Mesothelial cell of epicardium (in vitro differentiated cells): ENCODE measurements around the gene AMBRA1. TPM values are rescaled to one million over a fixed set of nuclear protein-coding genes. Genes with fewer than 3 reads are reported as not detected.
A peak's percentile ranks its signal among the peaks of the same experiment; 100 is the strongest.

ENCODE experiments used
- DNase-seq, 2 experiments: peaks; one replicate each; pipeline ENCODE4 v3.0.0; 2021; ENCODE audit warnings: low spot score in 2 of 2; ENCODE audit not compliant: unreplicated experiment in 2 of 2
- H3K27ac Mint-ChIP-seq: 2 replicates; pipeline ENCODE4 v1.8.0; 2021; ENCODE audit warnings: mixed read lengths
- H3K27me3 Mint-ChIP-seq: 2 replicates; pipeline ENCODE4 v1.8.0; 2021; ENCODE audit warnings: low read depth, mixed read lengths
- H3K36me3 Mint-ChIP-seq: 2 replicates; pipeline ENCODE4 v1.8.0; 2021; ENCODE audit warnings: mixed read lengths
- H3K4me1 Mint-ChIP-seq: 2 replicates; pipeline ENCODE4 v1.8.0; 2021; ENCODE audit warnings: mixed read lengths
- H3K4me3 Mint-ChIP-seq: 2 replicates; pipeline ENCODE4 v1.8.0; 2021; ENCODE audit warnings: mild to moderate bottlenecking, moderate library complexity, mixed read lengths
- H3K9me3 Mint-ChIP-seq: 2 replicates; pipeline ENCODE4 v1.8.0; 2021; ENCODE audit warnings: mixed read lengths
- total RNA-seq: library from RNA; stranded (reverse); gene quantifications from 3 replicates; pipeline ENCODE4 v1.2.1, GENCODE V29; 2021
- TF ChIP-seq, protein P1 (sequence below): fragments of 200-600 bp; sonication (generic); IDR thresholded peaks from one replicate; pipeline ENCODE4 v1.5.0; 2021; ENCODE audit warnings: antibody characterized with exemption; ENCODE audit not compliant: unreplicated experiment

Gene AMBRA1
- total RNA-seq, 1 donor from 2014 or later = 48.4 TPM

DNA sequence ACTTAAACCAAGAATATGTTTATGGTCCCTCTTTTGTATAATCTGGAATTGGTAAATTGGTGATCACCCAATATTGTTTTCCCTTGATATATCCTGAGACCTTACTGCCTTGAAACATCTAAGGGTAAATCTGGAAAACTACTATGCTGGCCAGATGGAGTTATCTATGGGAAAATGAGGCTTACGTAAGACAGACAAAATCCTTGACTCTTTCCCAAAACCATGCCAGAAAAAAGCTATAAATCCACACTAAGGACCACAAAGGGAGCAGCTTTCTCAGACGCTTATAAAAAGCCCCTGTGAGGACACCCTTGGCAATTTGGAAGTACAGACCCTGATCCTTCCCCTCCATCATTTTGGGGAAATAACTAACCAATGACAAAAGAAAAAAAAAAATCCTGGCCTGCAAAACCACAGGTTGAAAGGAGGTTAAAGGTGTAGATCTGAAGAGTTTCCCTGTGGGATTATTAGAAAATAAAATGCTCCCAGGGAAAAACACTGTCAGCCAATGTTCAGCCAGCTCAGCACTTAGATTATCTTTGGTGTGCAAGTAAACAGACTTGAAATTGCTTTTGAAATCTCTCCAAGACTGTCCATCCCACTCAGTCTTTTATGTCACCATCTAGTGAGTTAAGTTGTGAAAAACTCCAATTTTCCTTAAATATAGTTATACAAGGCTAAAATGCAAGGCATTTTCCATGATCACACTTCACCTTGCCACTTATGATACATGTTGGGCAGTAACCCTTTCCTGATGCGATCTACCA, 6.6 kb upstream of the AMBRA1 start:
- H3K27me3 Mint-ChIP-seq = no peaks in the 10 kb centered on the region
- H3K36me3 Mint-ChIP-seq = no peaks in the 10 kb centered on the region
- H3K9me3 Mint-ChIP-seq = no peaks in the 10 kb centered on the region
- peak overlapping the region; percentile 27 for H3K27ac Mint-ChIP-seq
- H3K4me3 Mint-ChIP-seq = no peak overlapping the region
- TF ChIP-seq, protein P1, sequence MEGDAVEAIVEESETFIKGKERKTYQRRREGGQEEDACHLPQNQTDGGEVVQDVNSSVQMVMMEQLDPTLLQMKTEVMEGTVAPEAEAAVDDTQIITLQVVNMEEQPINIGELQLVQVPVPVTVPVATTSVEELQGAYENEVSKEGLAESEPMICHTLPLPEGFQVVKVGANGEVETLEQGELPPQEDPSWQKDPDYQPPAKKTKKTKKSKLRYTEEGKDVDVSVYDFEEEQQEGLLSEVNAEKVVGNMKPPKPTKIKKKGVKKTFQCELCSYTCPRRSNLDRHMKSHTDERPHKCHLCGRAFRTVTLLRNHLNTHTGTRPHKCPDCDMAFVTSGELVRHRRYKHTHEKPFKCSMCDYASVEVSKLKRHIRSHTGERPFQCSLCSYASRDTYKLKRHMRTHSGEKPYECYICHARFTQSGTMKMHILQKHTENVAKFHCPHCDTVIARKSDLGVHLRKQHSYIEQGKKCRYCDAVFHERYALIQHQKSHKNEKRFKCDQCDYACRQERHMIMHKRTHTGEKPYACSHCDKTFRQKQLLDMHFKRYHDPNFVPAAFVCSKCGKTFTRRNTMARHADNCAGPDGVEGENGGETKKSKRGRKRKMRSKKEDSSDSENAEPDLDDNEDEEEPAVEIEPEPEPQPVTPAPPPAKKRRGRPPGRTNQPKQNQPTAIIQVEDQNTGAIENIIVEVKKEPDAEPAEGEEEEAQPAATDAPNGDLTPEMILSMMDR = no peak
- peaks cover 6% of the 10 kb centered on the region for H3K4me1 Mint-ChIP-seq
- no peak for DNase-seq

DNA sequence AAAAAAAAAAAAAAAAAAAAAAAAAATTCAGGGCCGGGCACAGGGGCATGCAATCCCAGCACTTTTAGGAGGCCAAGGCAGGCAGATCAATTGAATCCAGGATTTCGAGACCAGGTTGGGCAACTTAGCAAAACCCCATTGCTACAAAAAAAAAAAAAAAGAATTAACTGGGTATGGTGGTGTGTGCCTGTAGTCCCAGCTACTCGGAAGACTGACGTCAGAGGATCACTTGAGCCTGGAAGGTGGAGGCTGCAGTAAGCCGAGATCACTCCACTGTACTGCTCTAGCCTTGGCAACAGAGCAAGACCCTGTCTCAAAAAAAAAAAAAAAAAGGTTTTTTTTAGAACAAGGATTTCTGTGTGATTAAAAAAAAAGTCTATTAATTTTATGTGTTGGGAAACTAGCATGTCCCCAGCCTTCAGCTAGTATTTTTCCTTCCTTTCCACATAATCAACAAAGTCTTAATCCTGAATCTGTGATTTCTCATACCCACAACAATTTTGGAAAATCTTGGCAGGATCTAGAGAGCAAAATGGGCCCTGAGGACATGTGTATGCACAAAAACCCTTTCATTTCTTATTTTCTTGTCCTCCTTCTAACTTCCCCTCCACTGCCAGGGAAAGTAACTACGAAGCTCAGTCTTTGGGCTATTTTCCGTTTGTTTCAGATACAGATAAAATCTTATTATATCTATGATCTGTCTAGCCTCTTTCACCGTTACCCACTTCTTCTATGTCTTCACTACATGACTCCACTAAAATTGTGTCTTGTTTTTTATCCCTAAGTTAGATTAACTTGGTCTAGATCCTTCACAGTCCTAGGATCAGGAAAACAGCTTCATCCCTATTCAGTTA, 5.7 kb upstream of the AMBRA1 start:
- DNase-seq = no peak
- H3K36me3 Mint-ChIP-seq = no peaks in the 10 kb centered on the region

DNA sequence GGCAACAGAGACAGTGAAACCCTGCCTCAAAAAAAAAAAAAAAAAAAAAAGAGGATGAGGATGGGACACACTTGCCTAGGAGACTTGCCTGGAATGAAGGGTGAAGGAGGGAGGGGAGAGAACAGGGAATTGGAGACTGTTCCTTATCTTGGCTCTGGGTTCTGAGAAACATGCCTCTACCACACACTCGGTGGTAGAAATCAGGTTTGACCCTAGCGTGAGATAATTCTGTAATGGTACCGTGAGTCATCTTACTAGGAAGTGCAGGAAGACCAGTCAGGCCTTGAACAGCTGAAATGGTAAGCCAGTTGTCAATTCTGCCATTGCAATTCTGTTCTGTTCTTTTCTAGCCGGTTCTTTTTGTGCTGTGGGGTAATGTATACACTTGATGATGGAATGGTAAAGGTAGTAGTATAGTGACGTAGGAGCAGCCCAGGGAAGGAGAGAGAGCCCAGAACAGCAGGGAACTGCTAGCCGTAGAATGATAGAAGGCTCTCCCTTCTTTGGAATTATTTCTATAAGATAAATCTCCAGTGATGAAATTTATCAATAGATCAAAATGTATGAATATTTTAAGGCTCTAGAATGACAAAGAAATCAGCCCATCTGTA, 3.9 kb upstream of the AMBRA1 start:
- no peaks in the 10 kb centered on the region for H3K36me3 Mint-ChIP-seq
- H3K9me3 Mint-ChIP-seq = no peaks in the 10 kb centered on the region
- DNase-seq = no peak
- peaks cover 18% of the 10 kb centered on the region for H3K4me1 Mint-ChIP-seq
- TF ChIP-seq, protein P1 = no peak
- no peak overlapping the region for H3K4me3 Mint-ChIP-seq
- H3K27ac Mint-ChIP-seq = no peak overlapping the region
- H3K27me3 Mint-ChIP-seq = no peaks in the 10 kb centered on the region

More for the DNA sequence above, 5.7 kb upstream of the AMBRA1 start:
- H3K4me3 Mint-ChIP-seq = no peak overlapping the region
- peaks cover 6% of the 10 kb centered on the region for H3K4me1 Mint-ChIP-seq
- no peaks in the 10 kb centered on the region for H3K27me3 Mint-ChIP-seq
- H3K9me3 Mint-ChIP-seq = no peaks in the 10 kb centered on the region
- no peak overlapping the region for H3K27ac Mint-ChIP-seq
- TF ChIP-seq, protein P1 = no peak

DNA sequence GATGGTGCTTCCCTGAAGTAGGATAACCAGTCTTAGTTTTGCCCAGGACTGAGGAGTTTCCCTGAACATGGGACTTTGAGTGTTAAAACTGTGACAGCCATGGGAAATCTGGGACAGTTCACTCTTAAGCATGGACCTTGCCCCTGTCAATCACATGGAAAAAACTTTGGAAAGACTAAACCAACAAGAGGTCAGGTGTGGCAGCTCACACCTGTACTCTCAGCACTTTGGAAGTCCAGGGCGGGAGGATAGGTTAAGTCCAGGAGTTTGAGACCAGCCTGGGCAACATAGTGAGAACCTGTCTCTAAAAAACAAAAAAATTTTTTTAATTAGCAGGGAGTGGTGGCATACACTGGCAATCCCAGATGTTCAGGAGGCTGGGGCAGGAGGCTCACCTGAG, 3.3 kb upstream of the AMBRA1 start:
- peak in 1 of 2 experiments; percentile 10 for DNase-seq
- Mint-ChIP-seq H3K27me3 (no peaks in the 10 kb centered on the region), H3K27ac (no peak overlapping the region), H3K4me3 (no peak overlapping the region), H3K4me1 (peaks cover 24% of the 10 kb centered on the region), H3K36me3 (no peaks in the 10 kb centered on the region), H3K9me3 (no peaks in the 10 kb centered on the region)
- TF ChIP-seq, protein P1 = no peak

DNA sequence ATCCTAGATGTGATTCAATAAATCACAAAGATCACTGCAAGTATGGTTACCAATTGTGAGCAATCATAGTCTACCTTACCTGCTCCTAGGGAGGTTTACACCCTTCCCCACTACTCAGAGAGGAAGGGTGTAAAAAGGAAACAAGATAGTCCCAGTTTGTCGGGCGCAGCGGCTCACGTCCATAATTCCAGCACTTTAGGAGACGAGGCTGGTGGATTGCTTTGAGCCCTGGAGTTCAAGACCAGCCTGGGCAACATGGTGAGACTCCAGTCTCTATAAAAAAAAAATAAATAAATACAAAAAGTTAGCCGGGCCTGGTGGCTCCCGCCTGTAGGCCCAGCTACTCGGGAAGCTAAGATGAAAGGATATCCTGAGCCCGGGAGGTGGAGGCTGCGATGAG, 962 bp upstream of the AMBRA1 start:
- no peaks in the 10 kb centered on the region for H3K9me3 Mint-ChIP-seq
- no peaks in the 10 kb centered on the region for H3K27me3 Mint-ChIP-seq
- TF ChIP-seq, protein P1 = no peak
- H3K27ac Mint-ChIP-seq = peak overlapping the region; percentile 95
- H3K4me3 Mint-ChIP-seq = peak overlapping the region; percentile 92
- no peaks in the 10 kb centered on the region for H3K36me3 Mint-ChIP-seq
- no peak for DNase-seq
- H3K4me1 Mint-ChIP-seq = peaks cover 31% of the 10 kb centered on the region
